ENCODE measurements around the gene RND1.

DNA sequence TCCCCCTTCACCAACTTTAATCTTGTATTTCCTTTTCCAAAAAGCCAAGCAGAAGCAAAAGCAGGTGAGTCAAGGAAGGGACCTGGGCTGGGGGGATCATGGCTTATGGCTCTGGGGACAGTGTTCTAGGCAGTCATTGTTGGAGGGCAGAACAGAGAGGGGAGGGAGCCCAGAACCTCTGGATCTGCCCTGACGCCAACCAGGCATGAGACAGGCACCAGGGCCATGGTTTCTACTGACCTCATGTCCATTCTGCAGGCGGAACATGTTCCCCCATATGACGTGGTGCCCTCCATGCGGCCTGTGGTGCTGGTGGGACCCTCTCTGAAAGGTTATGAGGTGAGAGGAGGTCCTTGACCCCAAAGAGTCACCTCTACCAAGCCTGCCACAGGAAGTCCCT is 40.8 kb downstream of the RND1 start:
- TF ChIP-seq, protein P1, sequence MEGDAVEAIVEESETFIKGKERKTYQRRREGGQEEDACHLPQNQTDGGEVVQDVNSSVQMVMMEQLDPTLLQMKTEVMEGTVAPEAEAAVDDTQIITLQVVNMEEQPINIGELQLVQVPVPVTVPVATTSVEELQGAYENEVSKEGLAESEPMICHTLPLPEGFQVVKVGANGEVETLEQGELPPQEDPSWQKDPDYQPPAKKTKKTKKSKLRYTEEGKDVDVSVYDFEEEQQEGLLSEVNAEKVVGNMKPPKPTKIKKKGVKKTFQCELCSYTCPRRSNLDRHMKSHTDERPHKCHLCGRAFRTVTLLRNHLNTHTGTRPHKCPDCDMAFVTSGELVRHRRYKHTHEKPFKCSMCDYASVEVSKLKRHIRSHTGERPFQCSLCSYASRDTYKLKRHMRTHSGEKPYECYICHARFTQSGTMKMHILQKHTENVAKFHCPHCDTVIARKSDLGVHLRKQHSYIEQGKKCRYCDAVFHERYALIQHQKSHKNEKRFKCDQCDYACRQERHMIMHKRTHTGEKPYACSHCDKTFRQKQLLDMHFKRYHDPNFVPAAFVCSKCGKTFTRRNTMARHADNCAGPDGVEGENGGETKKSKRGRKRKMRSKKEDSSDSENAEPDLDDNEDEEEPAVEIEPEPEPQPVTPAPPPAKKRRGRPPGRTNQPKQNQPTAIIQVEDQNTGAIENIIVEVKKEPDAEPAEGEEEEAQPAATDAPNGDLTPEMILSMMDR (IDR thresholded peaks at IDR 0.05): no peak
- no peak for TF ChIP-seq POLR2A (IDR thresholded peaks at IDR 0.05)
